T-cell (primary cell): ENCODE results near the gene MEFV. TPM values are rescaled to one million over a fixed set of nuclear protein-coding genes. Genes with fewer than 3 reads are reported as not detected.
"Not testable (repeated sequence)": the region's sequence is repeated elsewhere in the genome, so short reads cannot be mapped to it uniquely, and the experiment has no call there.

Source experiments
- ATAC-seq, 4 experiments: fragments of 200-7000 bp in 3 of 4; fragments of 150-1000 bp in 1 of 4; cut with Tn5 transposase; replicated peaks in 1 of 4; 1 replicate in 3 of 4; 2 replicates in 1 of 4; pipeline ENCODE4 v1.10.0; 2021; ENCODE audit warnings: moderate library complexity in 3 of 4, mild to moderate bottlenecking in 2 of 4, moderate number of reproducible peaks in 1 of 4
- CTCF ChIA-PET, 2 donors: fragments of 300-600 bp; sonication (Branson Sonifier 250); formaldehyde crosslinking; loops; one replicate each; lab custom pipeline; 2022; ENCODE audit warnings: antibody characterized with exemption in 2 of 2; lab: Charles Lee
- POLR2A ChIA-PET, 2 donors: fragments of 300-600 bp; sonication (Branson Sonifier 250); formaldehyde crosslinking; loops; one replicate each; lab custom pipeline; 2022; ENCODE audit warnings: antibody characterized with exemption in 2 of 2; lab: Charles Lee
- DNase-seq, 35 experiments: peaks; one replicate each; pipeline versions ENCODE4 v3.0.0 to v3.0.0-alpha.2; 2013 to 2023
- H3K27ac ChIP-seq: one replicate; pipeline ENCODE4 v1.5.1; 2013; ENCODE audit warnings: low read length
- H3K27me3 ChIP-seq, 2 experiments: replicated peaks in 1 of 2; 1 replicate in 1 of 2; 2 replicates in 1 of 2; pipeline versions ENCODE4 v1.6.1 to v1.7.0; 2013; ENCODE audit warnings: low read length in 1 of 2, mixed read lengths in 1 of 2; ENCODE audit not compliant: control insufficient read depth in 2 of 2, insufficient read depth in 2 of 2; ENCODE audit errors: extremely low read depth in 1 of 2
- H3K36me3 ChIP-seq, 2 donors: 1 replicate in 1 of 2; 2 replicates in 1 of 2; pipeline versions ENCODE4 v1.6.1 to v1.7.0; 2013; ENCODE audit warnings: low read length in 1 of 2; ENCODE audit not compliant: control insufficient read depth in 2 of 2, insufficient read depth in 1 of 2; ENCODE audit errors: extremely low read depth in 1 of 2
- H3K4me1 ChIP-seq, 2 experiments: 1 replicate in 1 of 2; 2 replicates in 1 of 2; pipeline versions ENCODE4 v1.6.1 to v1.7.0; 2013; ENCODE audit warnings: low read length in 2 of 2, mixed read lengths in 1 of 2; ENCODE audit not compliant: insufficient read depth in 2 of 2, control insufficient read depth in 1 of 2; ENCODE audit errors: extremely low read depth in 1 of 2
- H3K4me3 ChIP-seq, 2 donors: 1 replicate in 1 of 2; 2 replicates in 1 of 2; pipeline versions ENCODE4 v1.5.1 to v1.7.0; 2013; ENCODE audit warnings: mild to moderate bottlenecking in 2 of 2, low read length in 1 of 2, moderate library complexity in 1 of 2; ENCODE audit not compliant: control insufficient read depth in 1 of 2; ENCODE audit errors: extremely low read depth in 1 of 2
- H3K9me3 ChIP-seq: 2 replicates; pipeline ENCODE4 v1.7.0; 2013
- H3K27ac Mint-ChIP-seq, 2 donors: one replicate each; pipeline ENCODE4 v1.8.0; 2020 to 2021; ENCODE audit warnings: mild to moderate bottlenecking in 2 of 2, mixed read lengths in 2 of 2
- H3K27me3 Mint-ChIP-seq, 2 donors: one replicate each; pipeline ENCODE4 v1.8.0; 2021 to 2022; ENCODE audit warnings: mixed read lengths in 2 of 2
- H3K36me3 Mint-ChIP-seq: one replicate; pipeline ENCODE4 v1.8.0; 2021; ENCODE audit warnings: mixed read lengths
- H3K4me1 Mint-ChIP-seq, 3 donors: one replicate each; pipeline ENCODE4 v1.8.0; 2020 to 2022; ENCODE audit warnings: mixed read lengths in 3 of 3, mild to moderate bottlenecking in 1 of 3
- H3K4me3 Mint-ChIP-seq, 3 donors: one replicate each; pipeline ENCODE4 v1.8.0; 2020 to 2022; ENCODE audit warnings: mild to moderate bottlenecking in 3 of 3, mixed read lengths in 3 of 3, moderate library complexity in 3 of 3
- H3K9me3 Mint-ChIP-seq, 3 donors: one replicate each; pipeline ENCODE4 v1.8.0; 2020 to 2022; ENCODE audit warnings: mixed read lengths in 3 of 3
- WGBS: methylation state at CpG from one replicate; pipeline ENCODE4 v1.1.5; 2013; ENCODE audit warnings: missing lambda C conversion rate; ENCODE audit not compliant: insufficient coverage; 5-methylcytosine and 5-hydroxymethylcytosine counted together
- total RNA-seq, 35 experiments: library from RNA in 6 of 35; stranded (reverse) in 6 of 35; fragments of 120-200 nt in 1 of 35; gene quantifications; one replicate each; pipeline versions ENCODE4 v1.2.1 to v1.2.4 and lab custom pipeline; 2013 to 2026

Gene MEFV
- total RNA-seq, 5 donors from 2014 or later (not counting 1 experiment from before 2014, with no cell fraction given), result 0.10 to 0.38 (median 0.19) TPM; not detected in 1

GRCh38 chr16:3274490-3274889 lies 18.1 kb upstream of the MEFV start:
- Mint-ChIP-seq H3K27ac (no peak overlapping the region), H3K27me3 (no peaks in the 10 kb centered on the region), H3K36me3 (peaks cover 2% of the 10 kb centered on the region), H3K4me3 (no peak overlapping the region), H3K9me3 (peaks cover 0 to 11% (median 6%) of the 10 kb centered on the region in 3 donors), H3K4me1 (peaks cover 0 to 1% (median 0%) of the 10 kb centered on the region in 3 donors)
- no peak for ATAC-seq
- Histone ChIP-seq H3K27me3 (peaks cover 0 to 7% of the 10 kb centered on the region in 2 experiments), H3K36me3 (no peaks in the 10 kb centered on the region), H3K4me1 (no peaks in the 10 kb centered on the region), H3K9me3 (no peaks in the 10 kb centered on the region), H3K4me3 (no peak overlapping the region), H3K27ac (no peak overlapping the region)
- ChIA-PET POLR2A (no interaction called here), CTCF (no interaction called here)
- 100% methylated on average over 1 of the region's 4 CpGs for WGBS
- no peak for DNase-seq

DNA sequence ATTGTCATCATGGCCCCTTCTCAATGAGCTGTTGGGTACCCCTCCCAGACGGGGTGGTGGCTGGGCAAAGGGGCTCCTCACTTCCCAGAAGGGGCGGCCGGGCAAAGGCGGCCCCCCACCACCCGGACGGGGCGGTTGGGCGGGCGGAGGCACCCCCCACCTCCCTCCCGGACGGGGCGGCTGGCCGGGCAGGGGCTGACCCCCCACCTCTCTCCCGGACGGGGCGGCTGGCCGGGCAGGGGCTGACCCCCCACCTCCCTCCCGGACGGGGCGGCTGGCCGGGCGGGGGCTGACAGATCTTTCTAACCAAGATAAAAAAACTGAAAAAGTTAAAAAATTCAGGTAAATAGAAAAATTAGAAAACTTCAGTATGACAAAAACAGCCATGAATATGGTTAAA lies 14.8 kb upstream of the MEFV start:
- Mint-ChIP-seq H3K36me3 (peaks cover 26% of the 10 kb centered on the region), H3K9me3 (peaks cover 0 to 12% (median 8%) of the 10 kb centered on the region in 3 donors)
- DNase-seq, H3K27ac Mint-ChIP-seq, ATAC-seq, POLR2A ChIA-PET, H3K4me3 ChIP-seq, H3K27ac ChIP-seq, H3K9me3 ChIP-seq, CTCF ChIA-PET, H3K4me1 ChIP-seq, H3K4me3 Mint-ChIP-seq, H3K27me3 ChIP-seq, H3K4me1 Mint-ChIP-seq, H3K27me3 Mint-ChIP-seq, H3K36me3 ChIP-seq: not testable (repeated sequence)
- WGBS, result no CpG with 5 or more reads among the region's 22 CpGs

- H3K4me1 Mint-ChIP-seq, POLR2A ChIA-PET, H3K4me3 ChIP-seq, H3K27ac Mint-ChIP-seq, H3K4me3 Mint-ChIP-seq, H3K27ac ChIP-seq, DNase-seq, CTCF ChIA-PET, H3K27me3 ChIP-seq, ATAC-seq, H3K9me3 ChIP-seq, H3K27me3 Mint-ChIP-seq, H3K4me1 ChIP-seq: not testable (repeated sequence)
- peaks cover 0 to 11% (median 6%) of the 10 kb centered on the region in 3 donors for H3K9me3 Mint-ChIP-seq
- no CpG with 5 or more reads among the region's 5 CpGs for WGBS
- peaks cover 0 to 12% of the 10 kb centered on the region in 2 donors for H3K36me3 ChIP-seq
- peaks cover 27% of the 10 kb centered on the region for H3K36me3 Mint-ChIP-seq
These were observed 14.3 kb upstream of the MEFV start for GRCh38 chr16:3270718-3271117.

GRCh38 chr16:3268294-3268693 lies 11.9 kb upstream of the MEFV start:
- no peaks in the 10 kb centered on the region for H3K27me3 Mint-ChIP-seq
- no peak for DNase-seq
- Histone ChIP-seq H3K4me3 (no peak overlapping the region), H3K27me3 (no peaks in the 10 kb centered on the region), H3K27ac (no peak overlapping the region), H3K36me3 (peaks cover 0 to 15% of the 10 kb centered on the region in 2 donors), H3K4me1 (peaks cover 3 to 17% of the 10 kb centered on the region in 2 experiments), H3K9me3 (no peaks in the 10 kb centered on the region)
- ChIA-PET CTCF (no interaction called here), POLR2A (no interaction called here)
- peaks cover 33% of the 10 kb centered on the region for H3K36me3 Mint-ChIP-seq
- ATAC-seq, result no peak
- H3K4me3 Mint-ChIP-seq, result no peak overlapping the region
- no peak overlapping the region for H3K27ac Mint-ChIP-seq
- peaks cover 0 to 4% (median 3%) of the 10 kb centered on the region in 3 donors for H3K9me3 Mint-ChIP-seq
- peaks cover 11 to 25% (median 20%) of the 10 kb centered on the region in 3 donors for H3K4me1 Mint-ChIP-seq
- WGBS, result 100% methylated on average over 1 of the region's 1 CpG

DNA sequence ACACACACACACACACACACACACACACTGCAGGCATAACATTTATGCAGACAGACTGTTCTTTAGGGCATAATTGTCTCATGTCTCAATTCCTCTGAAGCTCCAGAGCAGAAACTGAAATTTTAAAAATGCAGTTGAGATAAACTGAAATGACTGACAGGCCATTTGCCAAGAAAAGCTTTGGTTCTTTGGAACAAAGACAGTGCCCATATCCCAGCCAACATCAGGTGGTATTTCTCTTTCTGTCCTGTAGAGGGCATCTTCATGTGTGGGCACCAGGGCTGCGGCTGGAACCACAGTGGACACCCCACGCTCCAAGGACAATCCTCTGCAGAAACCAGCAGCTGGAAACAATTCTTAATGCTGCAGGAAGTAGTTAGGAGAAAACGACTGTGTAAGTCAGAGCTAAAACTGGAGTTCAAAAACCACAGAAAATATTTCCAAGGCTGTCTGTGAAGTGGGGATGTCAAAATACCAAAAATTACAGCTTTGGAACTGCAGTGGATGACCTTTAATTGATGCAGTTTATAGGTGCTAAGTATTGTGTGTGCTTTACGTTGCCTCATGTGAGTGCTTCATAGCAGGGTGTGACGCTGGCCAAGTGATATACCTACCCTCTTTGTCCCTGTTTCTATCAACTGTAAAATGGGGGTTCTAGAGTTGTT lies 10.6 kb upstream of the MEFV start:
- Mint-ChIP-seq H3K27me3 (no peaks in the 10 kb centered on the region), H3K4me3 (no peak overlapping the region), H3K4me1 (peaks cover 23 to 36% (median 31%) of the 10 kb centered on the region in 3 donors), H3K9me3 (peaks cover 0 to 3% (median 3%) of the 10 kb centered on the region in 3 donors), H3K36me3 (peaks cover 33% of the 10 kb centered on the region), H3K27ac (no peak overlapping the region)
- Histone ChIP-seq H3K27ac (no peak overlapping the region), H3K4me3 (no peak overlapping the region), H3K36me3 (peaks cover 0 to 15% of the 10 kb centered on the region in 2 donors), H3K4me1 (peaks cover 3 to 28% of the 10 kb centered on the region in 2 experiments), H3K27me3 (no peaks in the 10 kb centered on the region), H3K9me3 (no peaks in the 10 kb centered on the region)
- DNase-seq, result peak in 1 of 35 experiments; percentile 37
- ChIA-PET POLR2A (interaction anchor here in 1 of 2 donors (0.5 kb wide), 1 partner anchor 136 kb away, joined by 7 read pairs; no protein-coding TSS in a partner anchor), CTCF (interaction anchor here in 1 of 2 donors (0.6 kb wide), 2 partner anchors 177 to 196 kb away, joined by 3 read pairs; no protein-coding TSS in a partner anchor)
- no peak for ATAC-seq
- WGBS, result no CpG with 5 or more reads among the region's 5 CpGs

DNA sequence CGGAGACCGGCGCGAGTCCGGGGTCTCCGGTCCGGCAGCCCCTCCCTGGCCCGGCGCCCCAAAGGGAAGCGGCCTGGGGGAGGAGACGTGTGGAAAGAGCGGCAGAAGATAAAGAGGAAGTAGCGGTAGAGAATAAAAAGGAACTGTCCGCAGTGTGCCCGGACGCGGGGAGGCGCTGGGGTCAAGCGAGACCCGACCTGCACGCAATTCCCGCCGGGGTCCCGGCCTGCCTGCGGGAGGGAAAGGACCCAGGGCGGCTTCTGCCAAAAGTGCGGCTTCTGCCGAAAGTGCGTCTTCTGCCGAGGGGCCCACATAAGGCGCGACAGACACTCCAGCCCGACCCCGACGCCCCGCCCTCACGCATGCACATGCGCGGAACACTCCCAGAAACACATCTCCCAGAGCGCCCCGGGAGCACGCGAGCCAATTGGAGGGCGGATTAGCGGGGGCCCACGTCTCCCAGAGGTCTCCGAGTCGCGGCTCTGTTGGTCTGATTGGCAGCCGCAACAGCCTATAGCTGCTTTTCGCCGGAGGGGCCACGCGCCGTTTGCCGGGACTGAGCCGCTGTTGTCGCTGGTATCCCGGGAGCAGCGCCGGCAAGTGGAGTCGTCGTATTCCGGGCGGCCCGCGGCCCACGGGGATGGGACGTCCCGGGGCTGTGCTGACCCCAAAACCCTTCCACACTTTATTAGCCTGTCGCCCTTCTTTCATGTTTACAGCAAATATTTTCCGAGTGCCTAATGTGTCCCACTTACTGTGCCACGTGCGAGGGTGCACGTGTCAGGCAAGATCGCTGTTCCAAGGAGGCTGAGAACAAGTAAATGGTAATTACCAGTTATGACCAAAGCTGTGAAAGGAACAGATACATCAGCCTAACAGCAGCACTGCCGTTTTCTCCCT lies 8.0 kb upstream of the MEFV start:
- H3K4me3 Mint-ChIP-seq, result peak overlapping the region; percentile 86 to 96 (median 87)
- Histone ChIP-seq H3K4me3 (peak overlapping the region; percentile 65 to 93), H3K4me1 (peaks cover 3 to 28% of the 10 kb centered on the region in 2 experiments), H3K9me3 (no peaks in the 10 kb centered on the region), H3K27me3 (no peaks in the 10 kb centered on the region), H3K27ac (peak overlapping the region; percentile 93), H3K36me3 (peaks cover 0 to 15% of the 10 kb centered on the region in 2 donors)
- peak overlapping the region; percentile 90 to 97 for H3K27ac Mint-ChIP-seq
- ChIA-PET CTCF (interaction anchor here in 1 of 2 donors (0.6 kb wide), 1 partner anchor 118 kb away, joined by 3 read pairs; no protein-coding TSS in a partner anchor), POLR2A (interaction anchor here in 1 of 2 donors (0.9 kb wide), 1 partner anchor 18 kb away, joined by 5 read pairs; no protein-coding TSS in a partner anchor)
- H3K4me1 Mint-ChIP-seq, result peaks cover 26 to 39% (median 32%) of the 10 kb centered on the region in 3 donors
- ATAC-seq (peak; percentile 86 to 89 (median 86)), DNase-seq (peak; percentile 90 to 98 (median 96))
- H3K9me3 Mint-ChIP-seq, result peaks cover 0 to 3% (median 3%) of the 10 kb centered on the region in 3 donors
- H3K27me3 Mint-ChIP-seq, result no peaks in the 10 kb centered on the region
- peaks cover 30% of the 10 kb centered on the region for H3K36me3 Mint-ChIP-seq
- under 1% methylated on average over 77 of the region's 77 CpGs for WGBS
